Activated CD4-positive, CD25-positive, alpha-beta regulatory T cell (primary cell): ENCODE measurements around the gene MUC15.
"Not testable (repeated sequence)": the region's sequence is repeated elsewhere in the genome, so short reads cannot be mapped to it uniquely, and the experiment has no call there.

ENCODE experiments used
- DNase-seq, 4 experiments: peaks; one replicate each; lab custom pipeline; 2025; lab: John Stamatoyannopoulos, UW

The MUC15 gene, protein sequence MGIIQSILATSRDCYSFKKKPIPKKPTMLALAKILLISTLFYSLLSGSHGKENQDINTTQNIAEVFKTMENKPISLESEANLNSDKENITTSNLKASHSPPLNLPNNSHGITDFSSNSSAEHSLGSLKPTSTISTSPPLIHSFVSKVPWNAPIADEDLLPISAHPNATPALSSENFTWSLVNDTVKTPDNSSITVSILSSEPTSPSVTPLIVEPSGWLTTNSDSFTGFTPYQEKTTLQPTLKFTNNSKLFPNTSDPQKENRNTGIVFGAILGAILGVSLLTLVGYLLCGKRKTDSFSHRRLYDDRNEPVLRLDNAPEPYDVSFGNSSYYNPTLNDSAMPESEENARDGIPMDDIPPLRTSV

DNA sequence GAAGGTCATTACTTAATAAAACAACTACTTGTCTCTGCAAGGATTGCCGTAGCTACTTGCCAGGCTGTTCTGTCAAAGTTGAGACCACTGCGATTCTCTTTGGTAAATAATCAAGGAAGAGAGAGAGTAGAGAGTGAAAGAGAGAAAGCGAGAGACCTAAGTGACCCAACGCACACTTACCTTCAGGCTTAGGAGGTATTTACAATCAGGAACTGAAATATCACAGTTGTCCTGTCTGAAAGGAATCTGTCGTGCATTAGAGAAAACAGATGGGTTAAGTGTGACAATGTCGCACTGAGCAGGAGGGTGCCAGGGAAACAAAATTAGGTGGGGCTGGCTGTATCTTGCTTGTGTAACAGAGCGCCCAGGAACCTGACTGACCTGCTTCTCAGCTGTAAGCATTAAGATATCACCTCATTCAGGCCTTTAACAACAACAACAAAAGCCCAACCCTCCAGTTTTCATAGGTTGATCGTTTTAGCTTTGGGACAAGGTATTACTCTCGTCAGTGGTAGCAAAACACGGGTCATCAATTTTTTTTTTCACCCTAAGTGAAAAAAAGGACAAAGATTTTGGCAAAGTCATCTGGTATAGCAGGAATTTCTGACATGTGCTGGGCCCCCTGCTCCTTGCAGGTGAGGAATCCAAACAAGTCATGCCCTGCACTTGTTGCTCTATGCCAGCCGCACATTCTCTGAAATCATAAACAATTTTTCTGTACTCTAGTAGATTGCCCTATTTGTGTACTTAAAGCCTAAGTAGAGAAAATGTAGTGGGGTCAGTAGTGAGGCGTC lies at the start of gene MUC15:
Gene MUC15, minus strand, starts transcription at position 403 of the 794 bp plus-strand sequence. CDS start 5,169 bp downstream, outside the sequence.
- no peak for DNase-seq

DNA sequence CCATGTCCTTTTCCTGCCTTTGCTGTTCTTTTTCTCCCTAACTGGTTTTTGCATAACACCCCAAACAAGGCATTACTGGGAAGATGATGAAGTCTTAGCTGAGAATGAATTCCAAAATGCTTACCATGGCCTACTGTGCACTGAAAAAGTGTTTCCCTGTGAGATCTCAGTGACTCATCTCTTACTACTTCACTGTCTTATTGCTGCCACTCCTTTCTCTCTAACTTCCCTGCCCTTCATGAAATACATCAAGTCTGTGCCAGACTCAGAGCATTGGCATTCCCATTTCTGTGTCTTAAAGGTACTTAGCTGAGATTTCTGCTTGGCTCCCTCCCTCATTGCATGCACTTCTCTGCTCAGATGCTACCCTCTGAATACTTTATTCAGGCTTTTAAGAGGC lies 49.1 kb upstream of the MUC15 start:
- no peak for DNase-seq

DNA sequence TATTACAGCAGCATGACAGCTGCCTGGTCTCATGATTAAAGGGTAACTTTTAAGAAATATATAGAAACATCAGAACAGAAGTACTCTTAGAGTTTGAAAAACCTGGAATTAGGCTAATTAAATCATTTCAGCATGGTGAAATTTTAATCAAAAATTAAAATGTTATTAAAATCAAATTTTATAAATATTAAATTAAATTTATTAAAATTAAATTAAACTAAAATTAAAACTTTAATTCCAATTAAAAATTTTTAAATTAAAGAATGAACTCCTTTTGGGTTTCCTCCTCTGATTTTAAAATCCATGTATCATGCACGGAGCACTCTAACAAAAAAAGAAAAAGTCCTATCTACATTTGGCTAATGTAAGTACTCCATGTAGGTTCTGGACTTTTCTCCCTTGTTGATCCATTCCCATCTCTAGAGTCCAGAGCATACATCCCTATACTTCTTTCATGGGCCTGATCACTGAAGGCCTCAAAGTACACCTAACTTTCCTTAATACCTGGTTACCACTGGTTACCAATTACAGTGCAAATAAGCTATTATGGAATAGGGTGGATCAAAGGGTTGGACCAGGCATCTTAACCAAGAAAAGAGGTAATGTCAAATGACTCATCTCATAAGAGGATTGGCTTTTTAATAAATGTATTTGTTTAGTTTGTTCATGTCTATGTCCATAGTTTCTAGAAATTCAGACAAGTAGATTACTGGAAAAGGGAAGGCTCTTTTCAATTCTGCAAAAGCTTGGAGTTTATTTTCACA lies 48.4 kb upstream of the MUC15 start:
- no peak for DNase-seq

DNA sequence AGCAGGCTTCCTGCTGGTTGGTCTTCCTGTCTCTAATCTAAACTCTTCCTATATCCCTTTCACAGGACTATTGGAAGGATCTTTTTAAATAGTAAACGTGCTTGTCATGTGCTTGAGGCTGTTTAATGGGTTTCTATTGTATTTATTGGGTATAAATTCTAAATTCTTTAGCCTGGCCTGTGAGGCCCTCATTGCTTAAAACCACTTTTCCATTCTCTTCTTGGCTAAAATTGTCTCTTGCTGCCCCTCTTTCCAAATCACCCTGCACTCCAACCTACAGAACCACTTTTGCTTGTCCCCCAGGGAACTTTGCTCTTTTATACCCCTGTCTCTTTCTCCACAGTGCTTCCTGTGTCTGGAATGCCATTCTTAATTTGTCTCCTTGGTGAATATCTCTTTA lies 46.4 kb upstream of the MUC15 start:
- DNase-seq, result no peak

DNA sequence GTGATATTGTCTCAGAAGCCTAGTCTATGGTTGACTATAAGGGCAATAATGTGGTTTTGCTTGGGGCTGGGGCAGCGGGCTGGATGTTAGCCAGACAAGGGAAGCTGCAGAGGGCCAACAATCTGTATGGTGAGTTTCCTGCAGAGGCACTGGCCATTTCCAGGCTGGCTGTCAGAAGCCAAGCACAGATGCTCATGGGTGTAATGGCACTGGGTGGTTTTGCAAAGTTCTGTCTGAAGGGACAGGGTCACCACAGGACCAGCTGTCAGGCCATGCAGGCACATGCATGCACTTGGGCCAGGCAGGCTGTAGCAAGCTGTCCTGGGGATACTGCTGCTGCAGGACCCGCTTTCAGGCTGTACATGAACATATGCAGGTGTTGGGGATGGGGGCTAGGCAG lies 41.7 kb upstream of the MUC15 start:
- DNase-seq, result no peak

DNA sequence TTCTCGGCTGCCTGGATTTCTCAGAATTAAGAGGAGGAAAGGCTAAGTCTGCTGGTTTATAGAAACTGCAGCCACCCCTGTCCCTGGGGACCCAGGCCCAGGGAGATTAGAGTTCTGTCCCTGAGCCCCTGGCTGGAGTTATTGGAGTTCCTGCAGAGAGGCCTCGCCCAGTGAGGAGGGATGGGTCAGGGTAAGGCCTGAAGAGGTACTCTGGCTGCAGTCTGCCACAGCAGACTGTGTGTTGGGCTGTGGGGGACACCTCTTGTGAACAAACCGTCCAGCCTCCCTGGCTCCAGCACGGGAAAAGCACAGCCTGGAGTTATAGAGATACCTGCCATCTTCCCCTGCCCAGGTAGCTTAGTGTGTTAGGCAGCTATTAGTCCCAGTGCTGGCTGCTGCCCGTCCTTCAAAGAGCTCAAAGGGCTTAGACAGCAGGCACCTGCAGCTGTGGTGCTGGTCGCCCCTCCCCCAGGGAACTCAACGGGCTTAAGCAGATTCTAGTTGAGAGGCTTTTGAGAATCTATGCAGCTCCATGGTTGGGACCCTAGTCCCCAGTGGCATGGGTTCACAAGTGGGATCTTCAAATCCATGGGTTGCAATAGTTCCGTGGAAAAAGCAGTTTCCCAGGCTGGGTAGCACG lies 36.6 kb upstream of the MUC15 start:
- DNase-seq, result no peak

DNA sequence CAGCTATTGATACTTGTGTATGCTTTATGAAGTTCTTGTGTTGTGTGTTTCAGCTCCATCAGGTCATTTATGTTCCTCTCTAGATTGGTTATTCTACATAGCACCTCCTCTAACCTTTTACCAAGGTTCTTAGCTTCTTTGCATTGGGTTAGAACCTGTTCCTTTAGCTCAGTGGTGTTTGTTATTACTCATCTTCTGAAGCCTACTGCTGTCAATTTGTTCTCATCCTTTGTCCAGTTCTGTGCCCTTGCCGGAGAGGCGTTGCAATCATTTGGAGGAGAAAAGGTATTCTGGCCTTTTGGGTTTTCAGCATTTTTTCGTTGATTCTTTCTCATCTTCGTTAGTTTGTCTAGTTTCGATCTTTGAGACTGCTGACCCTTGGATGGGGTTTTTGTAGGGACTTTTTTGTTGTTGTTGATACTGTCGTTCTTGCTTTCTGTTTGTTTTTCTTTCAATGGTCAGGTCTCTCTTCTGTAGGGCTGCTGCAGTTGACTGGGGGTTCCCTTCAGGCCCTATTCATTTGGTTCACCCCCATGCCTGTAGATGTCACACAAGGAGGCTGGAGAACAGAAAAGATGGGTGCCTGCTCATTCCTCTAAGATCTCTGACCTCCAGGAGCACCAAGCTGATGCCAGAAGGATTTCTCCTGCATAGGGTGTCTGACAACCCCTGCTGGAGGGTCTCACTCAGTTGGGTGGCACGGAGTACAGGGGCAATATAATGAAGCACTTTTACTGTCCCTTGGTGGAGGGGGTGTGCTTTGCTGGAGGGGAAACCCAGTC lies 35.9 kb upstream of the MUC15 start:
- no peak for DNase-seq

DNA sequence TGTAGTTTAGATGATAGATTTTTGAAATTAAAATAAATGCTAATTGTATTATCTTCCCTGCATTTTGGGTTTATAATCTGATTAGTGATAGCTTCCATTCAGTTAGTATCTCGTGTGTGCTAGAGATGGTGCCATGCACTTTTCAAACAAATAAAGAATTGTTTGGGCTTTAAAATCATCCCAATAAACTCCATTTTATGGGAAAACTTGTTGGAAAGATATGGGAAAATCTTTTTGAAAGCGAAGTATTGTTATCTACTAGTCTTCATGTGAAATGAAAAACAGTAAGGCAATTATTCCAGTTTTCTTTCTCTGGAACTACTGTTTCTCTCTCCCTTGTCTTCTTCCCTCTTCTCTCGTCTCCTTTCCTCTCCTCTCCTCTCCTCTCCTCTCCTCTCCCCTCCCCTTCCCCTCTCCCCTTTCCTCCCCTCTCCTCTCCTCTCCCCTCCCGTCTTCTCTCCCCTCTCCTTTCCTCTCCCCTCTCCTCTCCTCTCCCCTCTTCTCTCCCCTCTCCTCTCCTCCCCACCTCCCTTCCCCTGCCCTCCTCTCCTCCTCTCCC lies 27.9 kb upstream of the MUC15 start:
- no peak for DNase-seq

DNA sequence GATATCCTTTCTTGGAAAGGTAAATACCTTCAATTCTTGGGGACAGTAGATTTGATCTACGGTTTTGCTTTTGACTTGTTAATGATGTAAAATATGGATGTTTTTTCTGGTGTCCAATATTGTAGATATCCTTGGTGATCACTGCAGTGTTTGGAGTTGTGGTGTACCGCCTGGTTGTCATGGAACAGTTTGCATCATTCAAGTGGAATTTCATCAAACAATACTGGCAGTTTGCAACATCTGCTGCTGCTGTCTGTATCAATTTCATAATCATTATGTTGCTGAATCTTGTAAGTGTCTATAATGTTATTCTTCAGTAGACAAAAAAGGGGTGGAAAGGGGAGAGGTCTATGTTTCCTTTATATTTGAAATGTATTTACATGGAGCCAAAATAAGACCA lies 27.4 kb upstream of the MUC15 start:
- no peak for DNase-seq

DNA sequence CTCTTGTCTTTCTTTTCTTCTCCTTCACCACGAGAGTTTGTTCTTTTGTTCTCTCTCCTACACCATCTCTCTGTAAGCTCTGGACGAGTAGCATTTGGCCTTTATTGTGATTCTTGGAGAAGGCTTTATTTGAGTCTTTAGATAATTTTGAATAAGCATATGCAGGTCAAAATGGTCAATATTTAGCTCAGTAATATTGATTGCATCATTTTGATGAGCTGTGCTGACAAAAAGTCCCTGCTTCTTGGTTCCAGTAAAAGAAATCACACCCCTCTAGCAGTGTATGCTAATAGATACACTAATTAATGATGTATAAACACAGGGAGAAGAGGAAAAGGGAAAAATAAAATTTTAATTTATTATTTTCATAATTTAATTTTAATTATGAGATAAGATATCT lies 25.8 kb upstream of the MUC15 start:
- no peak for DNase-seq

DNA sequence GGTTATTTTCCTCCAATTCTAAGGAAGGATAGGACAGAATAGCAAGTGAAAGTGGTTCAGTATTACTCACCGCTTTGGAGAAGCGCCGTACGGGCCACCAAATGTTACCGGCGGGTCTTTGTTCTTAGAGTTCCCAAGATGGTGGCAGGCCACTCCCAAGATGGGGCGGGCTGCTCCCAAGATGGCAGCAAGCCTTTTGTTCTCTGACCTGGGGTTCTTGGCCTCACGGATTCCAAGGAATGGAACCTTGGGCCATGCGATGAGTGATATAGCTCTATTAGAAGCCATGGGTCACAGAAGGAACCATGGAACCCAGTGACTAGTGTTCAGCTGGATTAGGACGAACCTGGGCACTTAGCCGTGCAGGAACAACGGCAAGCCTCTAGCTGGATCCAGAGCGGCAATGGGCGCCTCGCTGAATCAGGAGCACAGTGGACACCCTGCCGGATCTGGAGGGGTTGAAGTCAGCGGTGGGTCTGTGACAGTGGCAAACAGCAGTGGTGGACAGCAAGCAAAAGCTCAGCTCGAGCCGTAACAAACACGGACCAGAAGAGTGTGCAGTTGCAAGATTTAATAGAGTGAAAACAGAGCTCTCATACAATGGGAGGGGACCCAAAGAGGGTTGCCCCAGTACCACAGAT lies 25.1 kb upstream of the MUC15 start:
- DNase-seq, result not testable (repeated sequence)

DNA sequence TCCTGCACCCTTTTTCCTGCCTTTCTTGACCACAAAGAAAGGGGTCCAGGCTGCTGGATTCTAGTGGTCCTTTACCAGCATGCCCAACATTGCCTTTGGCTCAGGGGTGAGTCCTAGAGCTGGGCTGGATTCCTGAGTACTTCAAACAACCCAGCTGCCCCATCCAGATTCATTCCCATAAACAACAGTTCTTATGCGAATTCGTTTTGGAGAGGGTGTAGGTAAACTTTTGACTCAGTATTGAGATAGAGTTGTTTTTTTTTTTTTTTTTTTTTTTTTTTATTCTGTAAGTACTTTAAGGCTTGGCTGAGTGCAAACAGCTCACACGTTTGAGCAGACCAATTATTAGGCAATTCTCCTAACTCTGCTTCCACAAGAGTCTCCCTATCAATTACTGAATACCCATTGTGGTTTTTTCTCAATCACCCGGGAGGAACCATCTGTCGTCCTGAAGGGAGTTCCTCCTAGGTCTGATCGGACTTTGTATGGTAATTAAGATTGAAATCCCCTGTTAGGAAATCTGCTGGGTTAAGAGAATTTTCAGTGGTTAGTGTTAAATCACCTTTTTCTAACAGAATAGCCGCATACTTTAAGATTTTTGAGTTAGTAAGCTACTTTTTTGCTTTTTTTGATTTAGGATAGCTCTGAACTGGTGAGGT lies 23.3 kb upstream of the MUC15 start:
- not testable (repeated sequence) for DNase-seq

DNA sequence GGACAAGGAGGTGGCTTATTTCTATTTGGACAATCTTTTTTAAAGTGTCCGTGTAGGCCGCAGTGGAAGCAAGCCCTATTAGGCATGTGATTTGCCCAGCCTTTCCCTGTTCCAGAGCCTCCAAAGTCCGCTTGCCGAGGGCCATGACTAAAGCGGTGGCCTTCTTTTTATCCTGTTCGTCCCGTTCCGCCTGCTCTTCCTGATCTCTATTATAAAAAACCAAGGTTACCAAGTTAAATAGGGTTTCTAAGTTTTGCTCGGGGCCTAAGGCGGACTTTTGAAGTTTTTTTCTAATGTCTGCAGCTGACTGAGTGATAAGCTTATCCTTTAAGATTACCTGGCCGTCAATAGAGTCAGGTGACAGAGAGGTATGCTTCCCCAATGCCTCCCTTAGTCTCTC lies 21.6 kb upstream of the MUC15 start:
- DNase-seq, result no peak

DNA sequence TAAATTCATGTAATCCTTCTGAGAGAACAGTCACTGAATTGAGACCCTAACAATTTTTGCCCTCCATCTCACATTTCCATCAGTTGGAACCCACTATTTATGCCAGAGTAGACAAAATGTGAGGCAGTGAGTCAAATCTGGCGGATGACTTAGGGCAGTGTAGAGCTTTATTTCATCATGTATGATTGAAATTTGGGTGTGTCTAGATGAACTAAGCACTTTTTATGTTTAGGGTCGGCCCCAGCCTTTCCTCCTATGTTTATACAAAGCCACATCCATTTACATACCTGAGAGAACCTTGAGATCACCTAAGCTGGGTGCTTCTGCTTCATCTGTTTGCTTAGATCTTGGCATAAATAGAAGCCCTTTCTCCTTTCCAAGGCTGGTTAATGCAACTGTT lies 15.0 kb upstream of the MUC15 start:
- no peak for DNase-seq

DNA sequence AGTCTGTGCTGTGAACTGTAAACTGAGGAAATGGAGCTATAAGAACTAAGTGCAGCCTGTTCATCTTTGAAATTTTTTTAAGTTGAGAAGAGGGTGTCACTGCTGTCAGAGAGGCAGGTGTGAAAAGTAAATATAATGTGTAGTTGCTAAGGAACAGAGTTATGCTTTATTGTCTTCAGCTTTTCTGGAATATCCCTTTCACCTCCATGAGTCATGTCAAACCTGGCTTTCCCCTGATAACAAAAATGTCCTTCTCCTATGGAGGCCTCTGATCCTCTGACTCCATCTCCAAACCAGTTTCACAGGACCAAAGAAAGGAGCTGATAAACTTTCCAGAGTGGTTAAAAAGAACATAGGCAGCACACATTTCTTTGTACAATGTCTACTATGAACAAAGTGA lies 12.8 kb upstream of the MUC15 start:
- no peak for DNase-seq

DNA sequence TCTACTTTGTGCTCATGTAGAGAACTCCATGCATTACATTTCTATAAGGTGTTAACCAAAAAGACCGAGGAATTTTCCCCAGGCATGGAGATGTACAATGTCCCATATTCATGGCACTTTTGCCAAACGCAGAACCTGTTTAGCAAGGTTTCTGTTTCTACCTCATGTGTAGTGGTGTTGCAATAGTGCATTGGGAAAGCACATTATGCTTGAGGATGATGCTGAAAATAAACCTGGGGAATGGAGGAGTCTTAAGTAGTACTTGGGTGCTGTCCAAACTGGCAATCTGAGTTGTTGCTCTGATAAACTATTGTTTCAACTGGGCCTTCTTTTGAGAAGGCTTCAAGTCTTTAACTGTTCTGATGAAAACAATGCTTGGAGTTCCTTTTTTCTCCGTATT lies 11.5 kb upstream of the MUC15 start:
- no peak for DNase-seq

DNA sequence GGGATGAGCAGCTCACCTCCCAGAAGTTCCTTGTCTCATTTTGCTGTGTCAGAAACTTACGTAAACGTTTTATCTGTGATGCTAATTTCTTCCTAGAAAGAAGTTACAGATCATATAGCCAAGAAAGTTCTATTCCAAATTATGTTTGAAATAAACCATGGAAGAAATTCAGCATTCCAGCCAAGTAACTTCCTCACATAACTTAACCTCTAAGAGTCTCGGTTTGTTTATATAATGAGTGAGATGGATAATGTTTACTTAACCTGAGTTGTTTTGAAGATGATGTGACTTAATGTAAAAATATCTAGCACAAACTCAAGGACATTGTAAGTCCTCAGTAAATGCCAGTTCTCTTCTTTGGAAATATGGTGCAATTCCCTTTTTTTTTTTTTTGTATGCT lies 8.9 kb upstream of the MUC15 start:
- DNase-seq, result no peak

DNA sequence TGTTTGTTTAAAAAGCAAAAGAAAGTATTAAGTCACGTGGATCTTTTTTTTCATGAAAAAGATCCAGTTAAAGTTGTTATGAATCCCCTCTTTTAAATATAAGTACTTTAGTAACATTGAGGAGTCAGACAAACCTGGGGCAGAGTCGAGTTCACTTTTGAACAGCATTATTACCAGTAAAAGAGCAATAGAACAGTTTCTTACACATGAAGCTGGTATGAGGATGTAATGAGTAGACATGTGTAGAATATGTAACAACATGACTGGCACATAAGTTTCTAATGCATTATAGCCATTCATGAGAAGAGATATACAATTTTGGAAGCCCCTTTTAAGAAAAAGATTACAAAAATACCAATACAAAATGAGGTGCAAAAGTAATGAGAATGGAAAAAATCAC lies 7.6 kb upstream of the MUC15 start:
- no peak for DNase-seq

DNA sequence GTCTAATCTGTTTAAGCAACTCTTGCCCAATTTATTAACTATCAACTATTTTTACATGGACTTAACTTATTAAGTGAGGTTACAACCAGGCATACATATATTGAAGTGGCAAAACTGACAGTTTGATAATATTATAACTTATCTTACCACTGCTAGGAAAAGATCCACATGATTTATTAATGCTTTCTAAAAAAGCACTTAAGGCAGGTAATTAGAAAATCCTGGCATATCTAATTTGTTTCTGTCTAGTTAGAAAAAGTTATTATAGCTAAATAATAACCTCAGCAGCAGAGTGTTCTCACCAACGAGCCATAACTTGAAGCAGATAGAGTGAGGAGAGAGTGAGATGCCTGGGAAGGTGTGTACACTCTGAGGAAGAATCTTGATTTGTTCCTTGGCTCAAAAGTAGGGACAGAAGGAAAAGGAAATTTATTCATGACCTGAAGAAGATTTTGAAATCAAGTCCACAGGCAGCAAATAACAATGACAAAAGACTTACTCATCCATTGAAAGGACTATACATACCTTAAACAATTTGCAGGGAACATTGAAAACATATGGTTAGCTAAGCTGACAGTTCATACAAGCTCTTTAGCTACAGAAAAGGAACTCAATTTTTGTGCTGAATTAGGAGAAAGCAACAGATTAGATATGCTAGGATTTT lies 7.1 kb upstream of the MUC15 start:
- no peak for DNase-seq

DNA sequence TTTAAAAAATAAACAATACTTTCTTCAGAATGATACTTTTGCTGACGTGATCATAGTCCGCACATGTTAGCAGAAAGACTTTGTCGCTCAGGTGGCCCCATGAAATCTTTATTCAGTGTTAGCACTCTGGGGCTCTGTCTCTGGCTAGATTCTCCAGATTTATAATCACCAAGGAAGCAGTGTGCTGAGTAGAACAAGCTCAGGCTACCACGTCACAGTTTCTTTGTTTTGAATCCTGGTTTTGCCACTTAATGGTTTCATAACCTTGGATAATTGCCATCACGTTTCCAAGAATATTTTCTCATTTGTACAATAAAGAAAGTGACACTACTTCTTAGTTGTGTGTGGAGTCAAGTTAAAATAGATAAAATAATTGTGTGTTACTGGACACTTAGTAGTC lies 3.9 kb upstream of the MUC15 start:
- no peak for DNase-seq
